GM18861 (cell line): ENCODE measurements around the gene KDR.

ENCODE experiments used
- ATAC-seq: cut with Tn5 transposase; IDR thresholded peaks from one replicate; pipeline ENCODE4 v1.9.1; 2021; ENCODE audit not compliant: unreplicated experiment

The KDR gene

DNA sequence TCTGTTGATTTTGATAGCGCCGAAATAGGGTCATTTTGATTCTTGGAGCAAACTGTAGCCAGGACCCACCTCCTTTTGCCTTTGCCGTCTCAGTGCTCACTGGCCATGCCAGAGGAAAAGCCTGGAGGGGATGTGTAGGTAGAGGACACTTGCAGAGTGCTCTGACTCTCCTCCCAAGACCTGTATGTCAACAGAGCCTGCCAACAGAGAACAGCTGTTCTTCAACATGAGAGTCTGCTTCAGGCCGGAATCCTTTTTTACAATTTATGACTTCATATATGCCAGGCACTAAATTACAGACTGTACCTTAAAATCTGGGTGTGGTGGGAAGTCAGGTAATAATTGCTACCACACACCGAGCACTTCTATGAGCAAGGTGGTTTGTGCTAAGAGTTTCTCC, 94.2 kb downstream of the KDR start:
- no peak for ATAC-seq

DNA sequence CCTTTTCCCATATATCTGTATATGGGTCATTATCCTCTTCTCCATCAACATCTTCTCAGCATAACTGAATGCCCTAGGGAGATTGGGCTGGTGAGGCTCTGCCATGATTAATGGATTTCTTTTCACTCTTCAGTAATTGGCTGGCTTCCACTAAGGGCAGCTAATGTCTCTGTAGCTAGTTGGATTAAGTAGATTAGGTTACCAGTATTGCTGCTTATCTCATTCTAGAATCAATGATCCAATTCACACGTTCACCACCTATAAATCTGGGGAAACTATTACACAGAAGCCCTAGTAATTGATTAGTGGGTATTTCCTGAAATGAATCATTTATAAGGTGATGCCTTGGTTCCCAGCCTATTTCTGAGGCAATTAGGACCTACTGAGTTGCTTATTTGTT, 94.8 kb downstream of the KDR start:
- no peak for ATAC-seq

DNA sequence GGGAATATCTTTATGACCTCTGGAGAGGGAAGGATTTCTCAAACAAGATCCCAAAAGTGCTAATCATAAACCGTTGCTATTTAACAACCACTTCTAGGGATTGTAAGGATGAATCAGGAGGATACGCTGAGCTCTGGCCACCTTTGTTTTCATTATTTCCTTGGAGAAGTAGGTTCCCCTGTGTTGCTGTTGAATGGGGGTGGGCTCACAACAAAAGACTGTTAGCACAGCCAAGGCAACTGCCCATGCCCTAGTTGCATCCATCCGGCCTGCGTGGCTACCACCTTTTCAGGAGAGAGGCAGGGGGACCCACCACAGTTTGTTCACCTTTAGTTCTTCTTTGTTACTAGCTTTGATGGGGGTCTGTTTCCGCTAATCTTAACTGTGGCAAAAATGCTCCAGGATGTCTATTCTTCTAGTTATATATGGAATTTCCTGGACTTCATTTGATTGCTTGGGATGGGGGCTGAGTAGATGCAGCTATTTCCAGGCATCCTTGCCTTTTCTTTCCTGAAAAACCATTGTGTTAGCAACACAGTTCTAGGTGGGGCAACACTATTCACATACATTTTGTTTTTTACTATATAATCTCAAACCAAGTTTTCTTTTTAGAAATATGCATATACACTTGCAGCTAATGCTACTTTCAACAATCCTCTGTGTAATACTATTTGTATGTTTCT, 95.4 kb downstream of the KDR start:
- ATAC-seq, result no peak

DNA sequence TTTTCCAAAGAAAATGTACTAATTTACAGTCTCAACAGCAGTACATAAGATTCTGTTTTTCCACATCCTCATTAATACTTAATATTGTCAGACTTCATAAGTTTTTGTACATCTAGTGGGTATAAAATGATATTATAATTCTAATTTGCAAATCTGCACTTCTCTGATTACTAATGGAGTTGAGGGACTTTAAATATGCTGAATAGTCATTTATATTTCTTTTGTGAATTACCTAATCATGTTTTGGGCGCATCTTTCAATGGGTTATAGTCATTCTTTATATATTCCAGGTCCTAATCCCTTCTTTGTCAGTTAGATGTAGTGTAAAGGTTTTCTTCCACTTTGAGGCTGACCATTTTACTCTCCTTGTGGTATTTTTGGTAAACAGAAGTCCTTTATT, 96.1 kb downstream of the KDR start:
- no peak for ATAC-seq
